Activated T-cell treated with anti-CD3 and anti-CD28 coated beads, Interleukin-2, amount 50 U/mL, for 24 hours (primary cell): ENCODE data around the gene COL21A1.

Experiments used
- DNase-seq: peaks from one replicate; pipeline ENCODE4 v3.0.0-alpha.2; 2020
- H3K27ac Mint-ChIP-seq: 2 replicates; pipeline ENCODE4 v1.8.0; 2020; ENCODE audit warnings: mild to moderate bottlenecking, mixed read lengths
- H3K27me3 Mint-ChIP-seq: 2 replicates; pipeline ENCODE4 v1.8.0; 2020; ENCODE audit warnings: mixed read lengths
- H3K36me3 Mint-ChIP-seq: 2 replicates; pipeline ENCODE4 v1.8.0; 2020; ENCODE audit warnings: low read depth, mixed read lengths
- H3K4me1 Mint-ChIP-seq: 2 replicates; pipeline ENCODE4 v1.8.0; 2020; ENCODE audit warnings: low read depth, mixed read lengths
- H3K4me3 Mint-ChIP-seq: 2 replicates; pipeline ENCODE4 v1.8.0; 2020; ENCODE audit warnings: mild to moderate bottlenecking, moderate library complexity, mixed read lengths
- H3K9me3 Mint-ChIP-seq: 2 replicates; pipeline ENCODE4 v1.8.0; 2020; ENCODE audit warnings: mixed read lengths

Gene COL21A1

DNA sequence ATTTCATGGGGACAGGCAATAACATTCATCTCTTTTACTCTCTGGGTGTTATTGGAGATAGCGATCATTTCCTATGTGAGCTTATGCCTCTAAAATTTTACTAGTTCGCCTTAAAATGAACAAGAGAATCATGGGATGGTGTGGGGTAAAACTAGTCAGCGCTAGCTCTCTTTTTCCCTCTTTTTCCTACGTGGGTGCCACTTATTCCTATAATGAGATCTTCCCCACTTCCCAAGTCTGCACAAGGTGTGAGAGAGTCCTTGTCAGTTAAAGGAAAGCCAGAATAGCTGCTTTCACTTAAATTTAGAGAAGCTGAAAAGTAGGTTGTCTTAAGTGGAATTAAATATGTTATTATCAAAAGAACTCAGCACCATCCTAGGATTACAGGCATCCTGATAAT is 198.8 kb downstream of the COL21A1 start:
- DNase-seq: no peak
- Mint-ChIP-seq H3K4me1 (no peaks in the 10 kb centered on the region), H3K4me3 (no peak overlapping the region), H3K36me3 (no peaks in the 10 kb centered on the region), H3K27ac (no peak overlapping the region), H3K27me3 (no peaks in the 10 kb centered on the region), H3K9me3 (peaks cover 5% of the 10 kb centered on the region)

DNA sequence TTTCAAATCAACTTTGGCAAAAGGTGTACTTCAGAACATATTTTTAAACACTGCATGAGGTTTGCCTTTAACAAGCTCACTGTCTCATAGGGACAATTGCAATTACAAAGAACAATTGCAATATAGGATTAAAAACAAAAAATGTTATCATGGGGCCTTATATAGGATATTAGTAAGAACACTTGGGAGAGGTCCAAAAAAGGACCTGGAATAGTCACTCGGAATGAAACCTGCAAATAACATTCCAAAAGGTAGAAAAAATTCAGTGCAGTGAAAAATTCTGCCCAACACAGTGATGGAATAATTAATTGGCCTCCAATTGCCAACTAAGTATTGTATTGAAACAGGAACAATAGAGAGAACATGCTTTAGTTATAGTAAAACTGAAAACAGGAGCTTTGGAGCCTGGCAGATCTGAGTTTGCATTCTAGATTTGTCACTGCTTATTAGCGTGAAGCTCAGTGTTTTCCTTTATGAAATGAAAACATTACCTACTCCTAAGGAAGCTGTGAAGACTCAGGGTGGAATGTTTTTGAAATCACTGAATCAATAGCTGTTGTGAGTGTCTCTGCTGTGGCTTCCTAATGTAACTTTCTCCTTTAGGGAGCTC is 199.3 kb downstream of the COL21A1 start:
- Mint-ChIP-seq H3K9me3 (peaks cover 5% of the 10 kb centered on the region), H3K4me1 (no peaks in the 10 kb centered on the region), H3K27ac (no peak overlapping the region), H3K27me3 (no peaks in the 10 kb centered on the region), H3K4me3 (no peak overlapping the region), H3K36me3 (no peaks in the 10 kb centered on the region)
- DNase-seq: no peak

DNA sequence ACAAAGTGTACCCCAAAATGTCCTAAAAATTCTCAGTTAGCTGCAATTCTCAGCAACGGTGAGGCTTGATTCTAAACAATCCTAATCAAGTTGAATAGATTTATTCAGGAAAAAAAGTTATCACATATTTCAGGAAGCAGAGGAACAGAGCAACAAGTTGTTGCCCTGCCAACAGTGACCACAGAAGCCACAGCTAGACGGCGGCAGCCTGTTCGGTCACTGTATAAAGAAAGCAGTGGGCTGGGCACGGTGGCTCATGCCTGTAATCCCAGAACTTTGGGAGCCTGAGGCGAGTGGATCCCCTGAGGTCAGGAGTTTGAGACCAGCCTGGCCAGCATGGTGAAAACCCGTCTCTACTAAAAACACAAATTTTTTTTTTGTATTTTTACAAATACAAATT is 200.8 kb downstream of the COL21A1 start:
- no peak overlapping the region for H3K4me3 Mint-ChIP-seq
- no peak for DNase-seq
- H3K9me3 Mint-ChIP-seq: peaks cover 2% of the 10 kb centered on the region
- no peaks in the 10 kb centered on the region for H3K27me3 Mint-ChIP-seq
- H3K4me1 Mint-ChIP-seq: no peaks in the 10 kb centered on the region
- H3K27ac Mint-ChIP-seq: no peak overlapping the region
- no peaks in the 10 kb centered on the region for H3K36me3 Mint-ChIP-seq

DNA sequence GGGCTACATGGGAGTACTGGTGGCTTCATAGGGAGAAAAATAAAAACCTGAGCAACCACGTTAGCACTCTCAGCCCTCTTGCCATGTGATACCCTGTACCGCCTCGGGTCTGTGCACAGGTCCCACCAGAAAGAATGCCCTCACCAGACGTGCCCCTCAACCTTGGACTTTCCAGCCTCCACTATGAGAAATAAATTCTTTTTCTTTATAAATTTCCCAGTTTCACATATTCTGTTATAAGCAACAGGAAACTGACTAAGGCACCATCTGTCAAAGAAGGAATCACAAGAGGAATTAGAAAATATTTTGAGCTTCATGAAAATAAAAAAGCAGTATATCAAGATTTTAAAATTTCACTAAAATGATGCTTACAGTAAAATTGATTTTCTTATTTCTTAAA is 203.6 kb downstream of the COL21A1 start:
- no peak for DNase-seq
- Mint-ChIP-seq H3K9me3 (peaks cover 2% of the 10 kb centered on the region), H3K4me1 (no peaks in the 10 kb centered on the region), H3K36me3 (no peaks in the 10 kb centered on the region), H3K4me3 (no peak overlapping the region), H3K27me3 (no peaks in the 10 kb centered on the region), H3K27ac (no peak overlapping the region)

DNA sequence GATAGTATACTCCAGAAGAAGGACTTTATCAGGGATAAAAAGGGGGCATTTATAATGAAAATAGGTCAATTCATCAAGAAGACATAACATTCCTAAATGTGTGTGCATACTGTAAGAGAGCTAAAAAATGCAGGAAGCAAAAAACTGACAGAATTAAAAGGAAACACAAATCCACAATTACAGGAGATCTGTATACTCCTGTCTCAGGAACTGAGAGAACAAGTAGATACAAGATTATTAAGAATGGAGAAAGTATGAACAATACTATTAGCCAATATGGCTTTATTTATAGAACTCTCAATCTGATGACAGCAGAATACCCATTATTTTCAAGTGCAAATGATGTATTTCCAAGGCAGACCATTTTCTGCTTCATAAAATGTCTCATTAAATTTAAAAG is 204.3 kb downstream of the COL21A1 start:
- no peak for DNase-seq
- Mint-ChIP-seq H3K4me1 (no peaks in the 10 kb centered on the region), H3K27ac (no peak overlapping the region), H3K36me3 (no peaks in the 10 kb centered on the region), H3K9me3 (peaks cover 2% of the 10 kb centered on the region), H3K4me3 (no peak overlapping the region), H3K27me3 (no peaks in the 10 kb centered on the region)

DNA sequence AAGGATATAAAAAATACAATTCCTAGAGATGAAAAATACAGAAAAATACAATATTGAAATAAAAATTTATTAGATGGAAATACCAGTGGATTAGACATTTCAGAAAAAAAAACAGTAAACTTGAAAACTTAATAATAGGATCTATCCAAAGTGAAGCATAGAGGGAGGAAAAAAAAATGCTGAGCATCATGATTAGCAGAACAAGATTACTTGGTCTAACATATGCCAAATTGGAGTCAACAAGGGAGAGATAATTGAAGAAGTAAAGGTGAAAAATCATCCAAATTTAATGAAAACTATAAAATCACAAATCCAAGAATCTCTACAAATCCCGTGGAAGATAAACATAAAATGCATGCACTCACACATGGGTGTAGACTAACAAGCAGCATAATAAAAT is 205.8 kb downstream of the COL21A1 start:
- Mint-ChIP-seq H3K4me1 (no peaks in the 10 kb centered on the region), H3K27ac (no peak overlapping the region), H3K27me3 (no peaks in the 10 kb centered on the region), H3K4me3 (no peak overlapping the region), H3K9me3 (peaks cover 2% of the 10 kb centered on the region), H3K36me3 (no peaks in the 10 kb centered on the region)
- DNase-seq: no peak

DNA sequence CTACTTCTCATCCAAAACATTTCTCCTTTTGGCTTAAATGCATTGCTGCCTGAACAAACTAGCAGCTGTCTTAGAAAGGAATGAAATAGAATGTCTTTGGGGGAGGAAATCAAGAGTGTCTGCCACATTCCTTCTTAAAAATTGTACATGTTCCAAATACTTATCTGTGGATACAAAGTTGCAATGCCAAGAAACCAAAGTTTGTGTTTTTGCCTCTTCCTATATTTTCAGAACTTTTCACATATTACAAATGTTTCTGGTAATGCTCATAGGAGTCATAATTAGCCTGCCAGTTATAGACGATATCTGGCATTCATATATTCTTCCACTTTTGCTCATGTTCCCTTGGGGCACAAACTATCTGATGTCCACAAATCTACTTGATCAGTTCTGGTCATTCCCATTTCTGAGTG is 206.5 kb downstream of the COL21A1 start:
- H3K4me1 Mint-ChIP-seq: no peaks in the 10 kb centered on the region
- H3K9me3 Mint-ChIP-seq: peaks cover 2% of the 10 kb centered on the region
- no peaks in the 10 kb centered on the region for H3K27me3 Mint-ChIP-seq
- H3K36me3 Mint-ChIP-seq: no peaks in the 10 kb centered on the region
- H3K27ac Mint-ChIP-seq: no peak overlapping the region
- DNase-seq: no peak
- H3K4me3 Mint-ChIP-seq: no peak overlapping the region

DNA sequence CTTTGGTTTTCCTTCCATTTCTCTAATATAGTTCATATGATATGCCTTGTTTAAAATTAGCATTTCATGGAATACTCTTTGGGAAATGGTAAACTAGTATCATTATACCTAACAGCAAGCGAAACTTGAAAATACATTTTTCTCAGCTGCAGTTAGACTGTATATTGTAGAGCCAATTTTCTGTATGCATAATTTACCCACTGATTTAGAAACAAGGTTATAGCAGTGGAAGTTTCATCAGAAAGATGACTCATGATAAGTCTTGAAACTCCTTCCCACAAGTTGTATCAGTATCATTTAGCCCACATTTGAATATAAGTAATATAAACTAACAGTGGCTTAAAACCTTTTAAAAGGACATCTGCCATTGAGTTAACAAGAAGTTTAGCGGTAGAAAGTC is 207.2 kb downstream of the COL21A1 start:
- no peaks in the 10 kb centered on the region for H3K4me1 Mint-ChIP-seq
- no peak overlapping the region for H3K4me3 Mint-ChIP-seq
- H3K27me3 Mint-ChIP-seq: no peaks in the 10 kb centered on the region
- H3K36me3 Mint-ChIP-seq: no peaks in the 10 kb centered on the region
- H3K27ac Mint-ChIP-seq: no peak overlapping the region
- peaks cover 5% of the 10 kb centered on the region for H3K9me3 Mint-ChIP-seq
- DNase-seq: no peak

DNA sequence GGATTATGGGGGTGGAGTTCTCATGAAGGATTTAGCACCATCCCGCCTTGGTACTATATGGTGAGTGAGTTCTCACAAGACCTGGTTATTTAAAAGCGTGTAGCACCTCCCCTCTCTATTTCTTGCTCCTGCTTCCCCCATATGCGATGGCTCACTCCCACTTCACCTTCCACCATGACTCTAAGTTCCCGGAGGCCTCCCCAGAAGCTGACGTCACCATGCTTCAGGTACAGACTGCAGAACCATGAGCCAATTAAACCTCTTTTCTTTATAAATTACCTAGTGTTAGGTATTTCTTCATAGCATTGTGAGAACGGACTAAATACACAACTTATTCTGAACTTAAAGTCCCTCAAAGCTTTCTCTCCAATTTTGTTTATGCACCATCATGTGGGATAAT is 208.6 kb downstream of the COL21A1 start:
- no peaks in the 10 kb centered on the region for H3K4me1 Mint-ChIP-seq
- no peaks in the 10 kb centered on the region for H3K36me3 Mint-ChIP-seq
- H3K27ac Mint-ChIP-seq: no peak overlapping the region
- DNase-seq: no peak
- no peaks in the 10 kb centered on the region for H3K27me3 Mint-ChIP-seq
- H3K4me3 Mint-ChIP-seq: no peak overlapping the region
- peaks cover 5% of the 10 kb centered on the region for H3K9me3 Mint-ChIP-seq

DNA sequence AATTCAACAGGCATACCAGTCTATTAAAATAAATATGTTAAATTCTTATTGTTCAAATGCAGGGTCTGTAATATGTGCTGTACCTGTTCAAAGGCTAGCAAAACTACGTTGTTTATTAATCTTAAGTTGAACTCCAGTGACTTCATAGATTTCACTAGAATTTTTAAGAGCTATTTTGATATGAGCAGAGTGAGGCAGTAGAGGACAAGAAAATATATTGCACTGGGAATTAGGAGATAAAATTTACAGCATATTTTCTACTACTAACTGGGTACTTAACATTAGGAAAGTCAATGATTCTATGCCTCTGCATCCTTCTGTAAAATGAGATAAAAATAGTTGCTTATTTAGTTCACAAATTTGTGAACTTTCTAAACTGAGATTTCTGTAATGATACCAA is 209.8 kb downstream of the COL21A1 start:
- H3K36me3 Mint-ChIP-seq: no peaks in the 10 kb centered on the region
- DNase-seq: no peak
- peaks cover 5% of the 10 kb centered on the region for H3K9me3 Mint-ChIP-seq
- H3K4me1 Mint-ChIP-seq: no peaks in the 10 kb centered on the region
- no peaks in the 10 kb centered on the region for H3K27me3 Mint-ChIP-seq
- no peak overlapping the region for H3K27ac Mint-ChIP-seq
- no peak overlapping the region for H3K4me3 Mint-ChIP-seq

DNA sequence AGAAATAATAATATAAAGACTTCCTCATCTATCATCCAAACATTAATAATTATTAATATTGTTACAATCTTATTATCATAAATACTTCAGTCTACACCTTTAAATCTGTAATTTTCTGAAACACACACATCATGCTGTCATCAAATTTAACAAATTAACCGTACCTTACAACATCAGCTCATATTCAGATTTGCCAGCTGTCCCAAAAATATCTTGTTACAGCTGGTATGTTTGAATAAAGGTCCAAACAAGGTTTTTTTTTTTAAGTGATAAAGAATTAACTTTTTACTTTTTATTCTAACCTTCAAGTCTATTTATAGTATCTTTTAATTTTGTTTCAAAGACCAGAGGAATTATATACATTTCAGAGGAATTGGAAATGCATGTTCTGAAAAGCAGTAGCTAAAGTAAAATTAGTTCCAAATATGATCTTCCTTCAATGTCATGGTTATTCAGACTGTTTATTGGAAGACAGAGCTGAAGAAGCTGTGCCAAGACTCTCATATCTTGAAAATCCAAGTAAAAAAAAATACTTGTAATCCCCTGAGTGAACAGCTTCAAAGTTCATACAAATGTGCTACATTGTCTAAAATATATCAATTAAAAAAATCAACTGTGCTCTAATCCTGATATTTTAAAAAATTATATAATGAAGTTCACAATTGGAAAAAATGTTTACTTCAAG is 210.3 kb downstream of the COL21A1 start:
- Mint-ChIP-seq H3K9me3 (peaks cover 5% of the 10 kb centered on the region), H3K4me3 (no peak overlapping the region), H3K4me1 (no peaks in the 10 kb centered on the region), H3K27ac (no peak overlapping the region), H3K36me3 (no peaks in the 10 kb centered on the region), H3K27me3 (no peaks in the 10 kb centered on the region)
- DNase-seq: no peak

DNA sequence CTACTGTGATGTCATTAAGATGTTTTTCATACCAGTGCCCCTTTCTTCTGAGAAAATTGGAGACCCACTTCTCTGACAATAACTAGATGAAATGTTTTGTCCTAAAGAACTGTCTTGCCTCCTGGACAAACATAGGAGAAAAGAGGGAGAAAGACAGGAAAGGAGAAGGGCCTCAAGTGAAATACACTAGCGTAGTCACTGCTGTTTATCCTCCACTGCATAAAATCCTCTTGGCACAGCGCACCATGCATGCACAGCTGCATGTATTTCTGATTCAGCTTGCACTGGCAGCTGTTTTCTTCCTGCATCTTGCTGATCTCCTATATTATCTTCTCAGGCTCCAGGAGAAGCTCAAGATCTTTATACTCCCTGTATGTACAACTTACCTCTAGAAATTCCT is 214.0 kb downstream of the COL21A1 start:
- Mint-ChIP-seq H3K27me3 (no peaks in the 10 kb centered on the region), H3K4me1 (no peaks in the 10 kb centered on the region), H3K9me3 (peaks cover 3% of the 10 kb centered on the region), H3K27ac (no peak overlapping the region), H3K4me3 (no peak overlapping the region), H3K36me3 (no peaks in the 10 kb centered on the region)
- DNase-seq: no peak

DNA sequence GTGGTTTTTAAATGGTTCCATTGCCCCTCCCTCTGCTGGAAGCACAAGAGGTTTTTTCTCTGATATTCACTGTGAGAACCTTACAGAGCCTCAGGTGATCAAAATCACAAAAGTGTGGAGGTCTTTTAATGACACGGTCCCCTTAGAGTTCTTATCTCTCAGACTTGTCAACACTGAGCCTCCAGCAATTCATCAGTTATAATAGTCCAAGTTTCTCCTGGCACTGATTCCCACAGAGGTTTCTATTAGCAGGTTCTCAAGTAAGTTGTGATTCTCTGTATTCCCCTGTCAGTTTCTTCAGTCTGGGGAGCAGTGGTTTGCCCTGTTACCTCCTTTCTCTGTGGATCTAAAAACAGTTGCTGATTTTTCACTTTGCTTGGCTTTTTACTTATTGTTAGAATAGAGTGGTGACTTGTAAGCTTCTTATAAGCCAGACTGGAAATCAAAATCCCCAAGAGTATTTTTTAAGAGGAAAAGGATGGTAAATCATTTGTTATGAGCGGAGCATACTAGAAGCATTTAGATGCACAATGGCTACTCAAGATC is 214.6 kb downstream of the COL21A1 start:
- H3K36me3 Mint-ChIP-seq: no peaks in the 10 kb centered on the region
- no peak overlapping the region for H3K27ac Mint-ChIP-seq
- no peaks in the 10 kb centered on the region for H3K27me3 Mint-ChIP-seq
- H3K9me3 Mint-ChIP-seq: peaks cover 3% of the 10 kb centered on the region
- DNase-seq: no peak
- H3K4me3 Mint-ChIP-seq: no peak overlapping the region
- no peaks in the 10 kb centered on the region for H3K4me1 Mint-ChIP-seq

DNA sequence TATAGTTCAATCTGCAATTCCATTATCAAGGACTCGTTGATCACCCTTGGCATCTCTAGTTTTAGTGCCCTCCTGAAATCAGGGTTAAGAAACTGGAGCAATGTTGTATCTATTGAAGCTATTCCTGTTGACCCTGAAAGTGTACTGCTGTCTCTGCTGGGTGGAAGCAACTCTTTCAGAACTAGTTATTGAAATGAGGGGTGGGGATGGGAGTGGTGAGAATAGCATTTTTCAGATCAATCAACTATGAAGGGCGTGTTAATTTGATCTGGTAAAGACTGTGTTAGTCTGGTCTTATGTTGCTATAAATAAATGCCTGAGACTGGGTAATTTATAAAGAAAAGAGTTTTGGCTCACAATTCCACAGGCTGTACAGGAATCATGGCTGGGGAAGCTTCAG is 219.5 kb downstream of the COL21A1 start:
- Mint-ChIP-seq H3K4me1 (no peaks in the 10 kb centered on the region), H3K4me3 (no peak overlapping the region), H3K27me3 (no peaks in the 10 kb centered on the region), H3K9me3 (peaks cover 3% of the 10 kb centered on the region), H3K27ac (no peak overlapping the region), H3K36me3 (no peaks in the 10 kb centered on the region)
- DNase-seq: no peak

DNA sequence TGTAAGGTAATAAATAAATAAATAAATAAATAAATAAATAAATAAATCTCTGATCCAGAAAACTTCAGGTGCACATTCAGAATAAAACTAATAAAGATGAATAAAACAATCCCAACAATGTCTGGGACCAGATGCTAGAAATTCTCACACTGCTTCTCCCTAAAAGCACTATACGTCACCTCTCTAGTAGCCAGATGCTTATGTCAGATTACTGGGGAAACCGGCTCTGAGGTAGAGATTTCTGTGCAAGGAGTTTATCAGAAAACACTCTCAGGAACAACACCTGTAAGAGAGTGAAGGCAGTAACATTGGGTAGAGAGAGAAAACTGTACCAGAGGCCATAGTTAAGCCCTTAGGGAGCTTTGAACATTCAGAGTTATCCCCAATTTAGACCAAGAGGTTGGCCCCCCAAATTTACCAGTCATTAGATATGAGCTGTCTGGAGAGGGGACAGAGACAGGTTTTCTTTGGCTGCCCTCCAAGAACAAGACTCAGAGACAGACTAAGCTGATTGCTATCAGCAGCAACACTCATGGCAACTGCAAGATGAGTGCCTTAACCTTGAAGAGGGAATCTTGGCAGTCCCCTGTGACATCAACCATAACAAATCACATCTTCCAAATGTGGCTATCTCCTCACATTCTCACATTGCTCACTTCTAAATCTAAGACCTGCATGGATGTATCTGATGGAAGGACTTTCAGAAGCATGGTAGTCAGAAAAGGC is 220.8 kb downstream of the COL21A1 start:
- no peak overlapping the region for H3K27ac Mint-ChIP-seq
- no peaks in the 10 kb centered on the region for H3K4me1 Mint-ChIP-seq
- no peaks in the 10 kb centered on the region for H3K27me3 Mint-ChIP-seq
- DNase-seq: no peak
- peaks cover 5% of the 10 kb centered on the region for H3K9me3 Mint-ChIP-seq
- no peaks in the 10 kb centered on the region for H3K36me3 Mint-ChIP-seq
- H3K4me3 Mint-ChIP-seq: no peak overlapping the region
